HFF-Myc (cell line): Measurements from ENCODE around the gene RNMT.
"Not testable (repeated sequence)": the region's sequence is repeated elsewhere in the genome, so short reads cannot be mapped to it uniquely, and the experiment has no call there.

Source experiments
- DNase-seq: peaks from one replicate; pipeline ENCODE4 v3.0.0-alpha.2; 2011; ENCODE audit warnings: low read depth; ENCODE audit errors: extremely low read depth
- H3K4me3 ChIP-seq: replicated peaks from 2 replicates; pipeline ENCODE4 v1.5.1; 2011; ENCODE audit warnings: low read depth, mild to moderate bottlenecking, control low read depth, low read length
- CTCF ChIP-seq: IDR thresholded peaks from 2 replicates; pipeline ENCODE4 v1.5.1; 2012; ENCODE audit warnings: mild to moderate bottlenecking, low read depth, low read length, control low read depth; ENCODE audit errors: missing control alignments

RNMT gene

GRCh38 chr18:13726232-13726971 is at the start of gene RNMT, which contains the start of gene FAM210A:
Gene RNMT (plus strand): TSS chr18:13726673. CDS start chr18:13731518, 4,845 bp downstream.
Gene FAM210A (minus strand): TSS chr18:13726558. CDS start chr18:13682077, 44,481 bp downstream.
- no peak for TF ChIP-seq CTCF
- peak within 1 kb of the TSS; percentile 84 for H3K4me3 ChIP-seq
- peak; percentile 83 for DNase-seq

- DNase-seq, H3K4me3 ChIP-seq: not testable (repeated sequence)
Measured at GRCh38 chr18:13677350-13677749, 49.1 kb upstream of the RNMT start.

- no peak overlapping the region for H3K4me3 ChIP-seq
- no peak for DNase-seq
Measured at GRCh38 chr18:13680612-13681011, 45.9 kb upstream of the RNMT start.

GRCh38 chr18:13681701-13682100 is 44.8 kb upstream of the RNMT start:
- TF ChIP-seq CTCF: no peak
- no peak for DNase-seq
- H3K4me3 ChIP-seq: no peak overlapping the region

More at GRCh38 chr18:13680612-13681011, 45.9 kb upstream of the RNMT start:
- peak; percentile 38 for TF ChIP-seq CTCF

- H3K4me3 ChIP-seq: no peak overlapping the region
- no peak for TF ChIP-seq CTCF
- no peak for DNase-seq
Measured at GRCh38 chr18:13684546-13684945, 41.9 kb upstream of the RNMT start.

GRCh38 chr18:13688191-13689136 is 38.0 kb upstream of the RNMT start:
- no peak overlapping the region for H3K4me3 ChIP-seq
- no peak for DNase-seq
- TF ChIP-seq CTCF: no peak

- not testable (repeated sequence) for DNase-seq, H3K4me3 ChIP-seq
Measured at GRCh38 chr18:13690060-13690459, 36.4 kb upstream of the RNMT start.

- DNase-seq, H3K4me3 ChIP-seq: not testable (repeated sequence)
Measured at GRCh38 chr18:13695337-13695736, 31.1 kb upstream of the RNMT start.
